ENCODE results near the gene SYT3.

GRCh38 chr19:50657222-50657669, 17.6 kb upstream of the SYT3 start:
- TF ChIP-seq CTCF (IDR thresholded peaks at IDR 0.05) (no peak), ELF4 (CRISPR knock-in tag; IDR thresholded peaks at IDR 0.05; ENCODE audit: low read depth) (no peak), ATF2 (CRISPR knock-in tag; IDR thresholded peaks at IDR 0.05; ENCODE audit: borderline replicate concordance, low read depth) (no peak), ZNF281 (CRISPR knock-in tag; IDR thresholded peaks at IDR 0.05) (no peak), ZNF138 (CRISPR knock-in tag; conservative IDR thresholded peaks at IDR 0.05) (no peak), CREB1 (CRISPR knock-in tag; IDR thresholded peaks at IDR 0.05) (no peak), ATF6 (CRISPR knock-in tag; IDR thresholded peaks at IDR 0.05) (no peak), JUN (CRISPR knock-in tag; IDR thresholded peaks at IDR 0.05) (no peak), NR2C2 (CRISPR knock-in tag; IDR thresholded peaks at IDR 0.05) (no peak)
